Upper lobe of right lung (tissue), 1 donor: ENCODE data around the gene CRYBB3. TPM values are rescaled to one million over a fixed set of nuclear protein-coding genes. Genes with fewer than 3 reads are reported as not detected.

Experiments used
- ATAC-seq: fragments of 200-7000 bp; cut with Tn5 transposase; one replicate; pipeline ENCODE4 v1.9.1; 2020; ENCODE audit warnings: mild to moderate bottlenecking, moderate library complexity
- DNase-seq: peaks from one replicate; pipeline ENCODE4 v3.0.0-alpha.2; 2020
- H3K27ac ChIP-seq: fragments of 200-600 bp; one replicate; pipeline ENCODE4 v1.8.0; 2022
- H3K27me3 ChIP-seq: fragments of 200-600 bp; one replicate; pipeline ENCODE4 v1.8.0; 2022; ENCODE audit warnings: mild to moderate bottlenecking
- H3K36me3 ChIP-seq: fragments of 200-600 bp; one replicate; pipeline ENCODE4 v1.8.0; 2022
- H3K4me1 ChIP-seq: fragments of 200-600 bp; one replicate; pipeline ENCODE4 v1.8.0; 2022
- H3K4me3 ChIP-seq: fragments of 200-600 bp; one replicate; pipeline ENCODE4 v1.8.0; 2022; ENCODE audit warnings: mild to moderate bottlenecking
- H3K9me3 ChIP-seq: fragments of 200-600 bp; one replicate; pipeline ENCODE4 v1.8.0; 2022
- CTCF ChIP-seq: fragments of 200-600 bp; IDR thresholded peaks from one replicate; pipeline ENCODE4 v1.8.0; 2022; ENCODE audit warnings: antibody characterized with exemption
- intact Hi-C: fragments of 100-400 bp; cut with DNase I; formaldehyde crosslinking; loops from one replicate; pipeline ENCODE4 v1.11.0; 2022
- long read RNA-seq: library from polyadenylated mRNA; unstranded; transcript quantifications from one replicate; pipeline ENCODE4 v2.0.0, GENCODE V29; 2021
- total RNA-seq: library from RNA; stranded (reverse); fragmentation: NEBNext Ultra II Directional; extraction: Animal tissue kit (Norgen Biotek cat#: 25700); gene quantifications from one replicate; pipeline ENCODE4 v1.2.1, GENCODE V29; 2021
- donor health status: DM: no; HTN: yes; CAD: no; lungs with severe emphysema.

CRYBB3 gene
- total RNA-seq = 0.72 TPM
- long read RNA-seq = 0 reads

- ATAC-seq (no peak), DNase-seq (peak; percentile 52)
- H3K4me1 ChIP-seq = no peaks in the 10 kb centered on the region
- no peaks in the 10 kb centered on the region for H3K27me3 ChIP-seq
- no peaks in the 10 kb centered on the region for H3K9me3 ChIP-seq
- H3K36me3 ChIP-seq = peaks cover 2% of the 10 kb centered on the region
- no peak within 1 kb of the TSS for H3K4me3 ChIP-seq
- no peak within 1 kb of the TSS for H3K27ac ChIP-seq
- TF ChIP-seq CTCF = no peak
- intact Hi-C loops = no loop called here
Observed at GRCh38 chr22:25199731-25200520, at the start of gene CRYBB3. Gene CRYBB3 (plus strand): TSS chr22:25199858. CDS start chr22:25201397, 1,539 bp downstream.

GRCh38 chr22:25153961-25154666, 45.5 kb upstream of the CRYBB3 start:
- Histone ChIP-seq H3K4me3 (no peak overlapping the region), H3K36me3 (no peaks in the 10 kb centered on the region), H3K9me3 (no peaks in the 10 kb centered on the region), H3K4me1 (peaks cover 19% of the 10 kb centered on the region), H3K27ac (peak overlapping the region; percentile 52), H3K27me3 (no peaks in the 10 kb centered on the region)
- ATAC-seq = peak; percentile 95
- intact Hi-C loops = no loop called here
- no peak for TF ChIP-seq CTCF
- peak; percentile 78 for DNase-seq

- TF ChIP-seq CTCF = no peak
- Histone ChIP-seq H3K27me3 (no peaks in the 10 kb centered on the region), H3K9me3 (no peaks in the 10 kb centered on the region), H3K4me1 (peaks cover 19% of the 10 kb centered on the region), H3K27ac (peak overlapping the region; percentile 52), H3K4me3 (no peak overlapping the region), H3K36me3 (no peaks in the 10 kb centered on the region)
- no peak for DNase-seq
- ATAC-seq = no peak
- intact Hi-C loops = no loop called here
Observed at GRCh38 chr22:25154667-25154999, 45.0 kb upstream of the CRYBB3 start.

GRCh38 chr22:25156736-25157135, 42.9 kb upstream of the CRYBB3 start:
- H3K36me3 ChIP-seq = no peaks in the 10 kb centered on the region
- DNase-seq = no peak
- H3K4me3 ChIP-seq = no peak overlapping the region
- no peaks in the 10 kb centered on the region for H3K9me3 ChIP-seq
- H3K4me1 ChIP-seq = peaks cover 19% of the 10 kb centered on the region
- TF ChIP-seq CTCF = no peak
- intact Hi-C loops = no loop called here
- ATAC-seq = no peak
- no peak overlapping the region for H3K27ac ChIP-seq
- no peaks in the 10 kb centered on the region for H3K27me3 ChIP-seq

GRCh38 chr22:25159028-25159427, 40.6 kb upstream of the CRYBB3 start:
- peaks cover 15% of the 10 kb centered on the region for H3K4me1 ChIP-seq
- no peak for TF ChIP-seq CTCF
- no peak overlapping the region for H3K4me3 ChIP-seq
- no peak overlapping the region for H3K27ac ChIP-seq
- intact Hi-C loops = no loop called here
- no peaks in the 10 kb centered on the region for H3K27me3 ChIP-seq
- DNase-seq (no peak), ATAC-seq (no peak)
- H3K36me3 ChIP-seq = no peaks in the 10 kb centered on the region
- H3K9me3 ChIP-seq = no peaks in the 10 kb centered on the region
